Stimulated activated CD4-positive, alpha-beta T cell treated with anti-CD3 and anti-CD28 coated beads, Interleukin-4, amount 100 ng/mL, for 24 hours (primary cell): ENCODE measurements around the gene DLG2.

Experiments used
- DNase-seq: peaks from one replicate; pipeline ENCODE4 v3.0.0-alpha.2; 2020

DLG2 gene

GRCh38 chr11:84140386-84141169 lies 1486.6 kb downstream of the DLG2 start:
- DNase-seq: no peak

GRCh38 chr11:84137960-84138359 lies 1489.2 kb downstream of the DLG2 start:
- no peak for DNase-seq

DNA sequence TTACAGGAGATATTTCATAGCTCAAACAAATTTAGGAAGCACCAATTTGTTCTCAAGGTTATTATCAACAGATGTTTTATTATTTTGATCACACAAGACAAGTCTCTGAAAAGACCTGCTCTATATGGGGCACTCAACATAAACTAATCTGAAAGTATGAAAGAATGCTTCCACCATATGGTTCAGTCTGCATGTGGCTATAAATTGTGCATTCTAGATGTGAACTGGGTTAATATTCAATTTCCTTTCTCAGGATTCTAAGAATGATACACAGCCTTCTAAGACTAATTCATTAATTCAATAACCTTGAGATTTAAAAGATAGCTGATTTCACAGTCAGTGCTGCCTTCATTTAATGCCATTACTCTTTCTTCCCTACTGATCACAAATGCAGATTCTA lies 1489.6 kb downstream of the DLG2 start:
- DNase-seq: no peak

DNA sequence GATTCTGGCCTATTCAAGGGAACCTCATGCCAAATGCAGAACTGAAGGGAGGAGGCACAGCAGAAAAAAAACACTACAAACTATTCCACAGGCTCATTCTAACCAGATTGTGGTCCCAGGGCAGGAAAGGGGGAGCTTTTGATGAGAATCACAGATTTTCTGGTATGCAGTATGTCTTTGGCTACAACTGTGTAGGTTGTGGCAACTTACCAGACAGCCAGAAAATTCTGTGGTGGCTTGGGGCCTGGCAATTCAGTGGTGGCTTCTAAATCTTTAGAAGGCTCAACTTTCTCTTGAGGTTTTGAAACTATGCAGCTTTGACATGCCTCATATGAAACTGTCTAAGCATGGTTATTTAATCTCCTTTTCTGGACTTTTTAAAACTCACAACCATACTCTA lies 1490.2 kb downstream of the DLG2 start:
- no peak for DNase-seq

DNA sequence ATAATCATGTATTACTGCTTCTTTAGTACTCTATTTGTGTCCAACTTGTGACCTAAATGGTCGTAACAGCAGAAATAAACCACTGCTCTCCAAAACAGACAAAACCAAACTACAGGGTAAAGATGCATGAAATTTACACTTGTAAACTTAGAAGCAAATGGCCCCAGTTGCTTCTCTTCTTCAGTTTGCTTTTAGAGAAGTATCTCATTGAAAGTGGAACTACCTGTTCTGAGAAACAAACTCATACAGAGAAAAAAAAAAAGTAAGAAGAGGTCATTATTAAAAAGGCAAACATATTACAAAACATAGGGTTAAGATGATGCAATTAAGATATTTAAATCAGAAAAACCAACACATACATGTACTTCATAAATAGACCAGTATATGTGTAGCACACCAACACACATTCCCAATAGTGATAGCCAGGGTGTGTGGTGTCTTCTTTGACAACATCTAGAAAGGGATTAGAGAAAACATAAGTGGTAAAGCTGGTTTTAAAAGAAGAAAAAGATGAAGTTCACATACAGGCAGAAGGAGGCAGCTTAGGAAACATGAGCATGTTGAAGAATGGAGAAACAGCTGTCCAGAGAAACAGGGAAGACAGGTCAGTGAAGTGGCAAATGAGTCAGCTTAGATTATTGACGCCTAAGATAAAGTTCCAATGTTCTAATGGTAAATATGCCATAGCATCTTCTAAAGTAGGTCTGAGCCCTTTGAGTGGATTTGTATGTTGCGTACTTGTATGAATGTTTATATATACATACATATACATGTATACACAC lies 1496.3 kb downstream of the DLG2 start:
- no peak for DNase-seq

DNA sequence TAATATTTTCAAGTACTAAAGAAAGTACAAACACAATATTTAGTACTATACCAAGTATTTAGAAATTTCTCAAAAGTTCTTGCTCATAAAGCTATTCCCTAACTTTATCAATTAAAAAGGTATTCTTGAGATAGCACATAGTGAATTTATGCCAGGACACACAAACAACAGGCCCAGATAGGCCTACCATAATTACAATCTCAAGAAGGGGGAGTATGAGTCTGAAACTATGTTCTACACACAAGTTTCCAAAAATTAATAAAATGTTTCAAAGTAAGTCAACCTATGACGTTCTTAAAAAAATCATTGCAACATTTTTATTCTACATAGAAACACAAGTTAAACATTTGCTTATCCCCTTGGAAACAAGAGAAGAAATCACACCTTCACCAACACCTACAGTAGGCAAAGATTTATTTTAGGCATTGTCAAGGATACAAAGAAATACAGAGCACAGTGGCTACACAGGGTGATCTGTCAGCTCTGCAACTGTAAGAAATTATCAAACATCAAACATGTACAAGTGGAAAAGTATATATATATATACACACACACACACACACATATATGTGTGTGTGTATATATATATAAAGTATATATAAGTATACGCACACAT lies 1497.1 kb downstream of the DLG2 start:
- no peak for DNase-seq

DNA sequence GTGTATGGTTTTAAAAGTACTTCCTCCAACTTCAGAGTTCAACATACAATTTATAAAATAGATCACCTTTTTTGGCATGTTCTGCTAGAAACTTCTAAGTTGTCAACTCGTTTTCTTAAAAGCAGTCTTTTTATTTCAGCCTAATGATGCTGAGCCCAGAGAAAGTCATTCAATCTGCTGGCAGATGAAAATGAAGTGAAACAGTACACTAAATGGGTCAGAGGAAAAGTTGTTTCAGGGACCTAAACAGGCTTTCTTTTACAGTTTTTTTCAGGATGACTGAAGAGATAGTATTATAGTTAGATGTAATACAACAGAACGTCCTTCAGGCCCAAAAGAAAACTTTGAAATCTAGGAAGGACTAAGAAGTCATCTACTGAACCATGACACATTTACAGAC lies 1498.3 kb downstream of the DLG2 start:
- no peak for DNase-seq

- no peak for DNase-seq
Measured at GRCh38 chr11:84117394-84117793, 1509.8 kb downstream of the DLG2 start.

DNA sequence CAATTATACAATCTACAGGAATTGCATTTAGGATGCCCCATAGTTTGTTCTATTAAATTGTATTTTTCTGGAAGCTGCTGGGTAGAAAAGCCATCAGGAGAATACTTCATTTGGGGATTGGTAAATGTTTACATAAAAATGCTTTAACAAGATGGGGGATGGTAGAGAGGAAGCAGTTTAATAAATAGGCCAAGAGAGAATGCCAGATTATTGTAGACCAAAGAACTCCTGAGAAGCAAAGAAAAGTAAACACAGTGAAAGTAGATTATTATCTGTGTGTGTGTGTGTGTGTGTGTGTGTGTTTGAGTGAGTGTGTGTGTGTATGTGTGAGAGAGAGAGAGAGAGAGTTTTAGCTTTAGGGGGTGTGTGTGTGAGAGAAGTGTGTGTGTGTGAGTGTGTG lies 1520.6 kb downstream of the DLG2 start:
- DNase-seq: no peak

DNA sequence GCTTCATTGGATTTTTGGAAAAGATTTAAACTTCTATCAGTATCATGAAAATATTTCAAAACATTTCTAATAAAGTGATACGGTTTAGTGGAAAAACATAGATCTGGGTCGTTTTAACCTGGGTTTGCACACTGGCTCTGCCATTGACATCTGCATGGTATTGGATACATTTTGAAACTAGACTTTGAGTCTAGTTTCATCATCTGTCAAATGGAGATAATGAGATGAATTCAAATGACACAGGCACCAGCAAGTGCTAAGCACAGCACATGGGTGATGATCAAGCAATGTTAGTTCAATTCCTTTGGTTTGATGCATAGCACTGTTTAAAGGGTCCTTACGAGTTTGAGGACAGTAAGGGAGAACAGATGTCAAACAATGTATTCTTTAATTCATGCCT lies 1522.0 kb downstream of the DLG2 start:
- no peak for DNase-seq

DNA sequence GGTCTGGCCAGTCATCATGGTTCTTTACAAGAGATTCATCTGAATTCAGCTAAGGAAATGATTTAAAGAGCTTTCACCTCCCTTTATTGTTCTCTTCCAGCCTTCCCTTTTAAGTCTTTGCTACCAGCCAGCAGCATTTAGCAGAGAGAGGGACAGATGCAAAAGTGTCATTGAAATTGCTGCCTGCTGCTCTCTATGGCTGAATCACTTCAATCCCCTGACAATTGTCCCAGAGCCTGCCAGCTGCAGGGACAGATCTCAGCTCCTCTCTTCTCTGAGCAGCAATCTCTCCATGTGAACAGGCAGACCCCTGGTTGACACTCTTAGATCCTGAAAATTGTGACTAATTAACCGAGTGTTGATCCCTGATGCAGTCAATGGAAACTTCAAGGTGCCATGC lies 1524.0 kb downstream of the DLG2 start:
- DNase-seq: no peak

DNA sequence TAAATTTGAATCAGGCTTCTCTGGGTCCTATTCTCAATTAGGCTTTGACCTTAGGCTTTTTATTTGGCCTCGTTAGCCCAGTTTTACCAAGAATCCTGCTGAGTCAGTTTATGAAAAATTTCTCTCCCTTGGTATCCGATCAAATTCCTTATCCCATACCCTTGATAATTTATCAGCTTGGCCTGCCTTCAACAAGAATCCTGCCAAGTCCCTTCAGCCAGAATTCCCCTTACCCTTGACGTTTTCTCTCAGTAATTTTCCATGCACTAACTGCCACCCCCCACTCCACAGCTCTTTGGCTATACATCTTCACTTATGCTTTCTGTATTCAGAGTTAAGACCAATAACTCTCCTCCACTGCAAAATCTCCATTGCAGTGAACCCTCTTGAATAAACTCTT lies 1530.0 kb downstream of the DLG2 start:
- DNase-seq: no peak

DNA sequence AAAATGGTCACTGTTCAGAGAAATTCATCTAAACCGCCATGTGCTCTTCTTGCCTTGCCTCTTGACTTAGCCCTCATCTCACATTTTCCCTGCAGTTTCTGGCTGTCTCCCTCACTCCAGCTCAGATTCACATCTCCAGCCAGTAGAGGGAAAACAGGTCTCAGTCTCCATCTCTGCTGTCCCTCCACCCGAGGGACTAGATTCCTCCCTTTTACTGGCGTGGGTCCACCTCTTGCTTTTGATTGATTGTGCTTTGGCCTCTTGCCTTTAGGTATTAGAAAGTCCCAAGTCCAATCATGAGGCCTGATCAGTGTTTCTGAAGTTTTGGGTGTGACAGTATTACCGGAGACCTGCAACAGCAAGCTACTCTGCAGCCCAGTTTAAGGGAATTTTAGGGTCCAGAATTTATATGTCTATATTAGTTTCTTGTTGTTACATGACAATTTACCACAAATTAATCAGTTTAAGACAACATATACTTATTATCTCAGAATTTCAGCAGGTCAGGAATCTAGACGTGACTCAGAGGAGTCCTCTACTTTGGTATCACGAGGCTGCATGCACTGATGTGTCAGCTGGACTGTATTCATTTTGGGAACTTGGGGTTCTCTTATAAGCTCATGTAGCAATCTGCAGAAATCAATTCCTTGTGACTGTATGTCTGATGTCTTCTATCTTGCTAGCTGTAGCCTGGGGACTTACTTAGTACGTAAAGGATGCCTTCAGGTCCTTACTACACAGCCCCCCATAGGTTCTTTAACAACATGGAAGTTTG lies 1535.7 kb downstream of the DLG2 start:
- no peak for DNase-seq

GRCh38 chr11:84089072-84090057 lies 1537.8 kb downstream of the DLG2 start:
- no peak for DNase-seq

DNA sequence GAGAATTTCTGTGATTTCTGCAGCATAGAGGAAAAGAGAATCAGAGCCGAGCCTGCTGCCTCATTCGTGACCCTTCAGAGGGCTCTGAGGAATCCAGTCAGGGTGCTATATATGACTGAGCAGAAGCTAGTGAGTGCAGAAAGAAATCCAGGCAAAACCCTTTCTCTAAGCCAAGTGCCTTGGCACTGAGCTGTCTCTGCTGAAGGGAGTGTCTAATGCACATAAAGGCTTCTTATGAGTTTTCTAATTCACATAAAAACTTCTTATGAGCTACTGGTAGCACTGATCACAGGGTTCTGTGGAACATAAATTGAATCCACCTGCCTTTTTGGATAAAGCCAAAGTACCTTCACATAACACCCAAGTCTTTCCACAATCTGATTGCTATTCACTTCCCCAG lies 1555.3 kb downstream of the DLG2 start:
- DNase-seq: no peak

- no peak for DNase-seq
Measured at GRCh38 chr11:84069048-84069447, 1558.1 kb downstream of the DLG2 start.

DNA sequence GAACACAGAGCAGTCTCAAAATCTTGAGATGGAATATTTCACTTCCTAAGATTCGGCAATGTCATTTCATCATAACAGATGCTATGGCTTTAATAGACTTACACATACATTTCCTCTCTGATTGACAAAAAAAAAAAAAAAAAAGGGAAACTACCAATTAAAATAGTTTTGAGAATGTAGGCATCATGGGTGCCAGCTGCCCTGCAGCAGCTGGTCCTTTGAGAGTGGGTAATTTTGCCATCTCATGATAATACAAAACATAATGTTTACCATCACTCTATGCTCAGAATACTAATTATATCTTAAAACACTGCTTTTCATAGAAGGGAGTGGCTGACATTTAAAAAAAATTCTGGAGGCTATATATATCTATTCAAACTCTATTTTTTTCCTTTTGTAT lies 1565.4 kb downstream of the DLG2 start:
- no peak for DNase-seq

DNA sequence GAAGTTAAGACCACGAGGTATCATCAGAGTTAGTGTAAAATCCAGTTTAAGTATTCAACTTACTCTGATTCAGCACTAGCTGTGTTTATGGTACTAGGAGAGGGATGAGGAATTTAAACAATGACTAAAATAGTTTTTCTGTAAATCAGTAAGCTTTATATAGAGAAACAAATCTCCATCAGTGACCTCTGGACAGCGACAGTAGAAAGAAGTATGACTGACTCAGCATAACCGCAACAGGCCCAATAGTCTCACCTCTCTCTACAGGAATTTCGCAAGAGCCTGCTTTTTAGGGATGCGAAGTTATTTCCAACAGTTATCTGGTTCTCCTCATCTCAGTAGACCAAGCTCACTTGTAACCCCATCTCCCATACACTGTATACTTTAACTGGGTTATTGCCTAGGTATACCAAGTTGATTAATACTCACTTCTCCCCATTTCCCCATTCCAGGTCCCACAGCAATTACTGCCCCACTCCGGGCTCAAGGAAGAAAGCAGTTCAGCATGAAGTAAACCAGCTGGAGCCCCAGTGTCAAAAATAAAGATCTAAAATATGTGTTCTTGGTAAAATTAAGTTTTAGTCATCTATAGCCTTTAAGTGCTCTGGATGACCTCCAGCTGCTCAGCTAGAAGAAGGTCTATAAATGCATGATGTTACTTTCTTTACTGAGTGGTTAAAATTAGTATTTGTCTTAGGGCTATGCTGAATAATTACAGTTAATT lies 1570.3 kb downstream of the DLG2 start:
- no peak for DNase-seq

GRCh38 chr11:84045146-84045545 lies 1582.0 kb downstream of the DLG2 start:
- DNase-seq: no peak

GRCh38 chr11:84044706-84045105 lies 1582.4 kb downstream of the DLG2 start:
- no peak for DNase-seq

DNA sequence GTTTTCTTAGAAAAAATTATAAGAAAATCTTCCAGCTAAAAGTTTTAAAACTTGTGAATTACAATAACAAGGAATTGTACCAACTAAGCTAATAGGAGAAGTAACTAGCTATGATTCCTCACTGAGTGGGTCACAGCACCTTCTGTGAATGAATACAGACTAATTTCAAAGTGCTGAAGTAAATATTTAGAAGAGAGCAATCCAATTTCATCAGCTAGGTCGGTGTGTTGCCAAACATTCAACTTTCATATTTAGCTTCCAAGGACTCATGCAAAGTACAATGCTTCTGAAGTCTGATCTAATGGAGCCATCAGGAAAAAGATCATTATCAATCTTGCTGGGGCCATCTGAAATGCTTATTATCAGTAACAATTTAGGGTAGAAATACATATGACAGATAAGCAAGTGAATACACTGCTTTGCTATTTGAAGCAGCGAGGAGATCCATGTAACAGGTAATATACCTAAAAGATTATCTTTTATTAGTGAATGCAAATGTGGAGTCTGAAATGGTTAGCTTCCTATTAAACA lies 1590.4 kb downstream of the DLG2 start:
- no peak for DNase-seq
